HCT116 (cell line): ENCODE data around the gene PRDM1.

ENCODE experiments used
- EZH2phosphoT487 ChIP-seq: fragments of 200-600 bp; IDR thresholded peaks from 2 replicates; pipeline ENCODE4 v1.6.1; 2018; ENCODE audit warnings: antibody characterized with exemption, borderline replicate concordance
- POLR2A ChIP-seq: IDR thresholded peaks from 2 replicates; pipeline ENCODE4 v1.7.0; 2011; ENCODE audit warnings: borderline replicate concordance; ENCODE audit not compliant: insufficient read depth, insufficient read length; ENCODE audit errors: extremely low read depth
- POLR2AphosphoS5 ChIP-seq: IDR thresholded peaks from 2 replicates; pipeline ENCODE4 v1.6.1; 2011; ENCODE audit warnings: mild to moderate bottlenecking, low read depth, low read length, moderate library complexity
- RAD21 ChIP-seq: IDR thresholded peaks from 2 replicates; pipeline ENCODE4 v1.6.1; 2012; ENCODE audit warnings: low read depth, mild to moderate bottlenecking
- ZNF274 ChIP-seq: fragments of 200-500 bp; sonication (Bioruptor generic); IDR thresholded peaks from 2 replicates; pipeline ENCODE4 v1.6.1; 2014; ENCODE audit warnings: mild to moderate bottlenecking, low read depth, low read length, inconsistent platforms
- TF ChIP-seq, protein P1 (sequence below), 3 experiments: fragments of 200-600 bp in 1 of 3; sonication (generic) in 1 of 3; IDR thresholded peaks in 2 of 3; conservative IDR thresholded peaks in 1 of 3; 2 replicates each; pipeline ENCODE4 v1.5.1; 2012 to 2017; ENCODE audit warnings: low read depth in 2 of 3, low read length in 2 of 3, antibody characterized with exemption in 1 of 3, borderline replicate concordance in 1 of 3, control low read depth in 1 of 3, mild to moderate bottlenecking in 1 of 3, mixed read lengths in 1 of 3, mixed run types in 1 of 3, moderate library complexity in 1 of 3; ENCODE audit not compliant: insufficient read depth in 1 of 3

DNA sequence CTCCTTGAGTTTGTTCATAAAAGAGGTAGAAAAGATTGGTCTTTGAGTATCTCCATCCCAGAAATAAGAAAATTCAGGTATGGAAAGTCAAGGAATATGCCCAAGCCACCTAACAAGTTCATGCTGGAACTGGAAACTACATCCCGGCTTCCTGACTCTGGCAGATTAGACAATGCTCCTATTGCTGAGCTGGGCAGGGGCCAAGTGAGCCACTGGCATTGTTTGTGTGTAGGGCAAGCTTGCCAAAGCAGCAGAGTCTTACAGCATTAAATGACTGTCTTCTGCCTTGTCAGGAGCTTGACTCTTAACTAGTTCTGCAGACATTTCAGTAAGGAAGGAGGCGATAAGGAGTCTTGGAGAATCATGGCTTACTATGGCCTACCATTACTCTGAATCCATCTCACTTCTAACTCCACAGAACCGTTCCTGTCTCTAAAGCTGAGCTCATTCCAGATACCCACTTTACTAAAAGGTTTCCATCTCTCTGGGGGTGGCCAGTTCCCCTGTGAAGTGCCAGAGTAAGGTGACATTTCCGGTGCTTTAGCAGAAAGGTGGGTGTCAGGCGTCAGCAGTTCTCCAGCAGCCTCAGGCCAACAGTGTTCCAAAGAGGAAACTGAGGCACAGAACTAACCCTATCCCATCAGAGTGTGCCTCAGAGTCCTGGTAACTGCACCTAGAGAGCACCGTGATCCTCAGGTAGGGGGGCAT, 30.1 kb downstream of the PRDM1 start:
- TF ChIP-seq POLR2AphosphoS5 (no peak), POLR2A (no peak), RAD21 (no peak), ZNF274 (no peak), EZH2phosphoT487 (no peak)
- TF ChIP-seq, protein P1, sequence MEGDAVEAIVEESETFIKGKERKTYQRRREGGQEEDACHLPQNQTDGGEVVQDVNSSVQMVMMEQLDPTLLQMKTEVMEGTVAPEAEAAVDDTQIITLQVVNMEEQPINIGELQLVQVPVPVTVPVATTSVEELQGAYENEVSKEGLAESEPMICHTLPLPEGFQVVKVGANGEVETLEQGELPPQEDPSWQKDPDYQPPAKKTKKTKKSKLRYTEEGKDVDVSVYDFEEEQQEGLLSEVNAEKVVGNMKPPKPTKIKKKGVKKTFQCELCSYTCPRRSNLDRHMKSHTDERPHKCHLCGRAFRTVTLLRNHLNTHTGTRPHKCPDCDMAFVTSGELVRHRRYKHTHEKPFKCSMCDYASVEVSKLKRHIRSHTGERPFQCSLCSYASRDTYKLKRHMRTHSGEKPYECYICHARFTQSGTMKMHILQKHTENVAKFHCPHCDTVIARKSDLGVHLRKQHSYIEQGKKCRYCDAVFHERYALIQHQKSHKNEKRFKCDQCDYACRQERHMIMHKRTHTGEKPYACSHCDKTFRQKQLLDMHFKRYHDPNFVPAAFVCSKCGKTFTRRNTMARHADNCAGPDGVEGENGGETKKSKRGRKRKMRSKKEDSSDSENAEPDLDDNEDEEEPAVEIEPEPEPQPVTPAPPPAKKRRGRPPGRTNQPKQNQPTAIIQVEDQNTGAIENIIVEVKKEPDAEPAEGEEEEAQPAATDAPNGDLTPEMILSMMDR (IDR thresholded peaks at IDR 0.05 in 2 of 3, conservative IDR thresholded peaks at IDR 0.05 in 1 of 3; ENCODE audit: borderline replicate concordance in 1 of 3, insufficient read depth in 1 of 3, low read depth in 2 of 3, low read length in 2 of 3): no peak
